GM21786 (cell line): ENCODE results near the gene SRD5A2.

Experiments
- ATAC-seq: cut with Tn5 transposase; IDR thresholded peaks from one replicate; pipeline ENCODE4 v1.9.1; 2021; ENCODE audit not compliant: unreplicated experiment

SRD5A2 gene

DNA sequence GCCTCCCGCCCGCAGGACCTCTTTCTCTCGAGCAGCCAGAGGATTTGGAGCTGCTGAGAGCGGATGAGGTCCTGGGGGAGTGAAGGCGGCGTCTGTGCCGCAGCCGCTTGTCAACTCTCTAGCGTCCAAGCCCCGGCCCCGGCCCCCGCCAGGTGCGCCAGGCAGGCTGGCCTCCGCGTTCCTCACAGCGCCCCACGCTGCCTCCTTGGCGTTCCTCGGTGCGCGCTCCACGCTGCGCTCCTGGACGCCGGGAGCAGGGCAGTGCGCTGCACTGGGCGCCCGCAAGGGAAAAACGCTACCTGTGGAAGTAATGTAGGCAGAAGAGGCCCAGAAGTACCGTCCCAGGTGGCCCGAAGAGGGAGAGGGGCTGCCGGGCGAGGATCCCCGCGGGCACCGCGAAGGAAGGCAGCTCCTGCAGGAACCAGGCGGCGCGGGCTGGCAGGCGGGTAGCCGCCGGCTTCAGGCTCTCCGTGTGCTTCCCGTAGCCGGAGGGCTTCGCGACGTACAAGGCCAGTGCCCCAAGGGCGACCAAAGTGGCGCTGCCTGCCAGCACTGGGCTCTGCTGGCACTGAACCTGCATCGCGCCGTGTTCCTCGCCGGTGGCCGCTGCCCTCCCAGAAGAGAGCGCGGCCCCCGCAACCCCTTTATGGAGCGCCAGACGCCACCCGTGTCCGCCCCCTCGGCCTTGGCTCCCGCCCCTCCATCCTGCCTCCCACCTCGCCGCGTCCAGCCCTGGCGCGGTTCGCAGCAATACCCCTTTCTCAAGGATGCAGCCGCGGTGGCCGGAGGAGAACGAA lies at the start of gene SRD5A2:
TSS of gene SRD5A2 (minus strand) at position 618 of the 797 bp plus-strand sequence. CDS start at position 580, 38 bp downstream.
- no peak for ATAC-seq

- no peak for ATAC-seq
Observed at GRCh38 chr2:31606509-31606908, 25.8 kb upstream of the SRD5A2 start.

- ATAC-seq, result no peak
Observed at GRCh38 chr2:31598694-31599093, 18.0 kb upstream of the SRD5A2 start.

GRCh38 chr2:31586230-31586629 lies 5.5 kb upstream of the SRD5A2 start:
- no peak for ATAC-seq

- ATAC-seq, result no peak
Observed at GRCh38 chr2:31581124-31581795, 522 bp upstream of the SRD5A2 start.

GRCh38 chr2:31579996-31580320 lies 780 bp downstream of the SRD5A2 start:
- no peak for ATAC-seq

- no peak for ATAC-seq
Observed at GRCh38 chr2:31578316-31578715, 2.4 kb downstream of the SRD5A2 start.

- ATAC-seq, result no peak
Observed at GRCh38 chr2:31577143-31577542, 3.6 kb downstream of the SRD5A2 start.

DNA sequence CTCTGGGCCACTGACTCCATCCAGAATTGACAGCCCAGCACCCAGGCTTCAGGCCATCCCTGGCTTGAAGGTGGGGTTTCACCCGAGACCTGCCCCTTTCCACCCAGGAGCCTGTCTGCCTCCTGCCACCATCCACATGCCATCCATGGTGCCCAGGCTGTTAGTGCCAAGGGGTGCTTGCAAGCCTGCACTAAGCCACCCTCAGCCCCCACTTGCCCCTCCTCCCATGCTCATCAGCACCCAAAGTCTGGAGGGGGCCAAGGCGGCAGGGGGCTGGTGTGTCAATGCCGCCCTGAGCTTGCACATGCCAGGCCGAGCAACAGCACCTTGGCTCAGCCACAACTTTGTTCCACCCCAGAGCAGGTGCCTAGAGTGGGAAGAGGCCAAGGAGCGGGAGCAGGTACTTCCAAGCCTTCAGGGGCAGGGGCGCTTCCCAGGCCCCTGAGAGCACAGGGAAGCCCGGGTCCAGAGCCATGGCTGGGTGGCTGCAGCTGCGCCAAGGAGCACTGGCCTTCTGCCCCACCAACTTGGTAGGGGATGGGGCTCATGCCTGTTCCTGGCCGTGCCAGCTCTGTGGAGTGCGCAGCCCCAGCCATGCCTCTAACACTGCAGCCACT lies 12.0 kb downstream of the SRD5A2 start:
- no peak for ATAC-seq

DNA sequence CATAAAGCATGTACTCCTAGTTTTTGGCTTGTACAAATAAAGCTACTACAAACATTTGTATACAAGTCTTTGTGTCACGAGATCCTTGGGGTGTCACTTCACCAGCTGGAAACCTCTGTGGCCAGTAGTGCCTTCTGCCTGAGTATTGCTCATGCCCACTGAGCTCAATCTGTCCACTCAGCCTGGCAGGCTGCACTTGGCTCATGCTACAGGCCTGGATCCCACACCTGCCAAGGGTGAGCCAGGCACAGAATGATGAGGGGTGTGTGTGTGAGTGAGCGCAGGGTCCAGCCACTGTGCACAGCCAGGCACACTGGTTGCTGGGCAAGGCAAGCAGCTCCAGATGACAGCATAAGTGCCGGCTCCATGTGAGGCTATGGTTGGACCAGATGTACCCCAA lies 13.1 kb downstream of the SRD5A2 start:
- ATAC-seq, result no peak

DNA sequence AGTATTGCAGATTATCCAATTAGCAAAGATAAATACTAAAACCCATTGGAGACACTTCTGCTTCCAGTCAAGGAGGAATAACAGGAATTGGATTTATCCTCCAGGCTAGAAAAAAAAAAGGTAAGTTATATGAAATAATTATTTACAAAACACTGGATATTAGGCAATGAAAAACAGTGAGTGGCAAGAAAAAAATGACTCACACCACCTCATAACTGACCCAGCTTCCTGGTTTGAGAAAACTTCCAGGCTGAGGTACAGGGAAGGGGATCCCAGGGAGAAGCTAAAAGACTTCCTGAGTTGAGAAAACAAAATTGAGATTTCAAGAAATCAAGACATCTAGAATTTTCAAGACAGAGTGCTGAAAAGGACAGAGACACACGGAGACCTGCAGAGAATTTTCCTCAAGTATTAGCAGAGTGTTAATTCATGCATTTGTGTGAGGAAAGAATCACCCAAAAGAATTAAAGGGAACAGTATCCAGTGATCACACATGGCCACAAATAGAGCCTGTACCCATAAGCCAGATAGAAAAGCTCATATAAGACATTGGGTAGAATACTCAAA lies 17.4 kb downstream of the SRD5A2 start:
- no peak for ATAC-seq

- no peak for ATAC-seq
Observed at GRCh38 chr2:31561823-31562222, 18.9 kb downstream of the SRD5A2 start.

DNA sequence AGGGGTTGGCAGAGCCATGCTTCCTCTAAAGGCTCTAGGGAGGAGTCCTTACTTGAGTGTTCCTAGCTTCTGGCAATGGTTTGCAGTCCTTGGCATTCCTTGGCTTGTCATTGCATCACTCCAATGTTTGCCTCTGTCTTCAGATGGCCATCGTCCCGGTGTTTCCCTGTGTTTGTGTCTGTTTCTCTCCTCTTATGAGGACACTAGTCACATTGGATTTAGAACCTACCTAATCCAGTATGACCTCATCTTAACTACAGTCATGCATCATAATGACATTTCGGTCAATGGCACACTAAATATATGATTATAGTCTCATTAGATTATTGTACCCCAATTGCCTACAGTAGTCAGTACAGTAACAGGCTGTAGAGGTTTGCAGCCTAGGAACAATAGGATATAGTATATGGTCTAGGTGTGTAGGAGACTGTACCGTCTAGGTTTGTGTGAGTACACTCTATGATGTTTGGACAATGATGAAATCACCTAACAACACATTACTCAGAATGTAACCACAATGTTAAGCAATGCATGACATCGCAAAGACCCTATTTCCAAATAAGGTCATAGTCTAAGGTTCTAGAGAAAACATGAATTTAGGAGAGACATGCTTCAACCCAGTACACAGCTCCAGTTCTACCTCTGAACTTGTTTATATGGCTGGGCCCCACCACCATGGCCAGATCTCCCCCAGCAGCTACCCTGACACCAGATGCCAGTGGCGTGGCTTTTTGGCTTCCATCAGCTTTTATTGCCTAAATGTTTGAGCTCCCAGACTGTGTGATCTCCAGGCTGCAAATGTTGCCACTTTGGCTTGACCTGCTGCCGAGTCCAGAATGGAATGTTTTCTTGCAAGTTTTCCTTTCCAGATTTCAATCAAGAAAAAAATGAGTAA lies 22.1 kb downstream of the SRD5A2 start:
- ATAC-seq, result no peak

- no peak for ATAC-seq
Observed at GRCh38 chr2:31556940-31557339, 23.8 kb downstream of the SRD5A2 start.

DNA sequence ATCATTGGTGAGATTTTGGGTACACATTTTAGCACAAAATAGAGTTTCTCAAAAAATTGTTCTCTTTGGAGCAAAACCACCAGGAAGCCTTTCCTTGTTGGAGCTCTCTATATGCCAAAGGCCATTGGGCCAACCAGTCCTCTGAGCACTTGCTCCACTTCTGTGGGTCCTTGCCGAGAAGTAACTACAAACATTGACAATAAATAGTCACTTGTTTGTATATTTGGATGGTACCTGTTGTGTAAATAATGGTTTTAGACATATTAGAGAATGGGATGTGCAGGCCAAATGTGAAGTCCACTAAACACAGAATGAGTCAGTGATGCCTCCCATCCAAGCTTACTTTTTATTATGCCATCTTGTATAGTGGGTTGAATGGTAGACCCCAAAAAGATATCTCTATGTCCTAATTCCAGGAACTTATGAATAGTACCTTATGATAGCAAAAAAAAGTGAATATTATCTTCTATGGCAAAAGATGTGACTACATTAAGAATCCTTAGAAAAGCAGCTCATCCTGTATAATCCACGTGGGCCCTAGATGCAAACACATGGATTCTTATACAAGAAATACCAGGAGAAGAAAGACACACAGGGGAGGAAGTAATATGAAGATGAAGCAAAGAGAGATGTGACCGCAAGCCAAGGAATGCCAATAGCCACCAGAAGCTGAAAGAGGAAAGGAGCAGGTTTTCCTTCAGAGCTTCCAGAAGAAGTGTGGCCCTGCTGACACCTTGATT lies 24.6 kb downstream of the SRD5A2 start:
- ATAC-seq, result no peak

DNA sequence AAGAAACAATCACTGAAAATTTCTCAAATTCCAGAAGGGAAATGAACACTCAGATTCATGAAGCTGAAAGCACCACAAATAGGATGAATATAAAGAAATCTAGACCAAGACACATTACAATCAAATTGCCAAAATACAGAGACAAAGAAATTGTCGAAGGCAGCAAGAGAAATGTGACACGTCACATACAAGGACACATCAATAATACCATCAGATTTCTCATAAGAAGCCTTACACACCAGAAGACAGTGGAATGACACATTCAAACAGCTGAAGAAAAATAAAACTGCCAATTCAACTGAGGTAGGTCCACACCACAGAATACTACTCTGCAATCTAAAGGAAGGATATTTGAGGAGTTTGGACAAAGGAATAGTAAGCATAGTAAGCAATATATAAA lies 27.4 kb downstream of the SRD5A2 start:
- no peak for ATAC-seq

GRCh38 chr2:31547485-31547884 lies 33.3 kb downstream of the SRD5A2 start:
- ATAC-seq, result no peak

- no peak for ATAC-seq
Observed at GRCh38 chr2:31541853-31542252, 38.9 kb downstream of the SRD5A2 start.

- no peak for ATAC-seq
Observed at GRCh38 chr2:31539505-31539904, 41.2 kb downstream of the SRD5A2 start.

- no peak for ATAC-seq
Observed at GRCh38 chr2:31535768-31536167, 45.0 kb downstream of the SRD5A2 start.
